Activated CD8-positive, alpha-beta memory T cell treated with anti-CD3 and anti-CD28 coated beads, Interleukin-2, amount 10 ng/mL, durations not matched to agents 7 days and 5 days (primary cell): Measurements from ENCODE around the gene CACNA1C. TPM values are rescaled to one million over a fixed set of nuclear protein-coding genes. Genes with fewer than 3 reads are reported as not detected.
A peak's percentile ranks its signal among the peaks of the same experiment; 100 is the strongest.

Experiments used
- ATAC-seq: fragments of 150-1000 bp; cut with Tn5 transposase; one replicate; pipeline ENCODE4 v1.10.0; 2021; ENCODE audit warnings: moderate library complexity
- CTCF ChIA-PET: fragments of 350-600 bp; sonication (Branson Sonifier 250); formaldehyde crosslinking; loops from one replicate; lab custom pipeline; 2021; ENCODE audit warnings: antibody characterized with exemption; lab: Charles Lee
- DNase-seq: peaks from one replicate; pipeline ENCODE4 v3.0.0-alpha.2; 2020
- H3K27ac Mint-ChIP-seq: one replicate; pipeline ENCODE4 v1.8.0; 2021; ENCODE audit warnings: mild to moderate bottlenecking, mixed read lengths
- H3K27me3 Mint-ChIP-seq: one replicate; pipeline ENCODE4 v1.8.0; 2021; ENCODE audit warnings: mixed read lengths
- H3K36me3 Mint-ChIP-seq: one replicate; pipeline ENCODE4 v1.8.0; 2021; ENCODE audit warnings: mild to moderate bottlenecking, mixed read lengths
- H3K4me1 Mint-ChIP-seq: one replicate; pipeline ENCODE4 v1.8.0; 2021; ENCODE audit warnings: mixed read lengths
- H3K4me3 Mint-ChIP-seq: one replicate; pipeline ENCODE4 v1.8.0; 2021; ENCODE audit warnings: mild to moderate bottlenecking, moderate library complexity, mixed read lengths
- H3K9me3 Mint-ChIP-seq: one replicate; pipeline ENCODE4 v1.8.0; 2022; ENCODE audit warnings: low read depth, mixed read lengths
- total RNA-seq, 2 experiments: library from RNA; stranded (reverse); gene quantifications; one replicate each; pipeline ENCODE4 v1.2.3, GENCODE V29; 2021

Gene CACNA1C
- total RNA-seq, 2 experiments from 2014 or later, result 0.14 to 0.26 TPM

DNA sequence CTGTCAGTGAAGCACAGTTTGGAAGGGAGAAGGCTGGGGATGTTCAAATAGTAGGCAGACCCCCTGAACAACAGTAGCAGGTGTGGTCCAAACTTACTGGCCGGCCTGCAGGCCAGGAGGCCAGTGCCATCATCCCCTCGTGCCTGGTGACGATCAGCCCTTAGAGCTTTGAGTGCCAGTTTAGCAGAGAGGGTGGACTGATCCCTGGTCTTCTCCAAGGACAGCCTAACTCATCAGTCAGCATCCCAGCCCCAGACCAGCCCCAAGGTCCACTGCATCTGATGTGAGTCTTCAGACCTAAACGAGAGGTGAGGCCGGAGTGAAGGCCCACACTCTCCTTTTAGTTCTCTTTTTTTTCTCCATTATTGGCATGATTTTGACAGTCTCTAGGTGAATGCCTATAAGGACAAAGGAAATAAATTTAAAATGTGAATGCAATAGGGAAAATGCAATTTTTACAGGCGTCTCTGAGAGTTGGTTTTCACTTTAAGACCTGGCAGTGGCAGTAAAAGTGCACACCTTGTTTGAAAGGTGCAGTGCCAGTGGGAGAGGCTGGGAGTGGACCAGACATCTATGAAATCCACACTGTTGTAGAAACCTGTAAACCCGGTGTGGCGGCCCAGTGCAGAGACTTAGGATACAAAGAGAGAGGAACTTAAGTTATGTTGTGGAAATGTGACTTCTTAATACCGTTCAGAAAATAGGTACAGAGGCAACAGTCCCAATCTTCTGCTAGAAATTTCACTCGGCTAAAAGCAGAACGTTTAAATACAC, 311.2 kb downstream of the CACNA1C start:
- ATAC-seq, result no peak
- peaks cover 11% of the 10 kb centered on the region for H3K4me1 Mint-ChIP-seq
- CTCF ChIA-PET, result no interaction called here
- no peaks in the 10 kb centered on the region for H3K36me3 Mint-ChIP-seq
- no peak overlapping the region for H3K4me3 Mint-ChIP-seq
- H3K9me3 Mint-ChIP-seq, result no peaks in the 10 kb centered on the region
- DNase-seq, result no peak
- H3K27ac Mint-ChIP-seq, result no peak overlapping the region
- peaks cover 29% of the 10 kb centered on the region for H3K27me3 Mint-ChIP-seq

DNA sequence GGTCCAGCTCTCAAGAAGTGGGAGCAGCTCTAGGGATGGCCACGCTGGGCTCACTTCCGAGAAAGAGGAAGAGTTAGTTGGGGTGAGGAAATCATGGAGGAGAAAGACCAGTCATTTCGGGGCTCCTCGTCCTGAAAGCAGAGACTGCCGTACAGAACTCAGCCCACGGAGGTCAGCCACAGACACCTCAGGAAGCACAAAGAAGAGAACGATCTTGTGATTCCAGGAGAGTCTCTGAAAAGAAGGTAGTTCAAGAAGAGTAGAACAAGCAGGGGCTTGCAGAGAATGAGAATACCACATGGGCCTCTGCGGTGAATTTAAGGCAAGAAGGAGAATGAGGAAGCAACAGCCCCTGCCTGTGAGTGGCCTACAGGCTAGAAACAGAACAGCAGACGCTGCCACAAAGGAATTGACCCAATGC, 311.9 kb downstream of the CACNA1C start:
- ATAC-seq, result no peak
- Mint-ChIP-seq H3K9me3 (no peaks in the 10 kb centered on the region), H3K27ac (no peak overlapping the region), H3K27me3 (peaks cover 26% of the 10 kb centered on the region), H3K36me3 (no peaks in the 10 kb centered on the region), H3K4me1 (peaks cover 9% of the 10 kb centered on the region), H3K4me3 (no peak overlapping the region)
- CTCF ChIA-PET, result no interaction called here
- no peak for DNase-seq

- no peaks in the 10 kb centered on the region for H3K9me3 Mint-ChIP-seq
- H3K36me3 Mint-ChIP-seq, result no peaks in the 10 kb centered on the region
- H3K27ac Mint-ChIP-seq, result no peak overlapping the region
- DNase-seq (no peak), ATAC-seq (no peak)
- no peak overlapping the region for H3K4me3 Mint-ChIP-seq
- peaks cover 9% of the 10 kb centered on the region for H3K4me1 Mint-ChIP-seq
- CTCF ChIA-PET, result no interaction called here
- peaks cover 26% of the 10 kb centered on the region for H3K27me3 Mint-ChIP-seq
Observed at GRCh38 chr12:2366711-2367110, 313.9 kb downstream of the CACNA1C start.

DNA sequence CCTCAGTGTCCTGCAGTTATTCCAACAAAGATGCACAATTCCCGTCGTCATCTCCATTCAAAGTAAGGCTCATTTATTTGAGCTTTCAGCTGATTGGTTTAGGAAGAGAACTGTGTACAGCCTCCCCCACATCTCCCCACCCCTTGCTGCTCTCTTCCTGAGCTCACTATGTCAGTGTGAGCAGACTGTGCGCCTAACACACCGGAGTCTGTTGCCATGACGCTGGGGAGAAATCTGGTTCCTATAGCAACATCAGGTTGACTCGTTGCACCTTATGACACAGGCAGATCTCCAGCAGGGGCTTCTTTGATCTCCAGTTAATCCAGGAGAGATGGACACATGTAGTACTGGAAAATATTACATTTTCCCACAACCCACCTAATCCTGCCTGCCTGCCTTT, 319.4 kb downstream of the CACNA1C start:
- H3K9me3 Mint-ChIP-seq, result no peaks in the 10 kb centered on the region
- CTCF ChIA-PET, result no interaction called here
- no peaks in the 10 kb centered on the region for H3K36me3 Mint-ChIP-seq
- H3K4me3 Mint-ChIP-seq, result no peak overlapping the region
- no peak overlapping the region for H3K27ac Mint-ChIP-seq
- DNase-seq, result no peak
- H3K27me3 Mint-ChIP-seq, result peaks cover 21% of the 10 kb centered on the region
- H3K4me1 Mint-ChIP-seq, result no peaks in the 10 kb centered on the region
- ATAC-seq, result no peak

DNA sequence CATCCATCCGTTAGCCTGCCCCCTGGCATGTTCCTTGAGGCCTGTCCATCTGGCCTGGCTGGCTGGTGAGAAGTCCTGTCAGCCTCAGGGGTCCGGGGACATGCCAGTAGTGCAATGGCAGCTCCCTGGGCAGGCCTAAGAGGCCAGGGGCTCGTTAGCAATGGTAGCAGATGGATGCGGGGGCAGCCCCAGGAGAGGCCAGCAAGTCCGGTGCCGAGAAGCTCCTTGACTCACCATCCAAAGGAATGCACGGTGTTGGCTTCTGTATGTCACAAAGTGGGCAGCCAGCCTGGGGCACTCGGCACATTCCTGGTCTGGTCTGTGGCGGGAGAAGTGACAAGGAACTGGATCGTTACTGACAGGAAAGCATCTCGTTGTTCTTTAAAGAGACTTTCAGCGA, 319.9 kb downstream of the CACNA1C start:
- no peaks in the 10 kb centered on the region for H3K36me3 Mint-ChIP-seq
- DNase-seq, result no peak
- ATAC-seq, result no peak
- H3K27me3 Mint-ChIP-seq, result peaks cover 20% of the 10 kb centered on the region
- peaks cover 3% of the 10 kb centered on the region for H3K4me1 Mint-ChIP-seq
- CTCF ChIA-PET, result no interaction called here
- no peaks in the 10 kb centered on the region for H3K9me3 Mint-ChIP-seq
- no peak overlapping the region for H3K27ac Mint-ChIP-seq
- H3K4me3 Mint-ChIP-seq, result no peak overlapping the region

GRCh38 chr12:2373307-2373706, 320.5 kb downstream of the CACNA1C start:
- Mint-ChIP-seq H3K4me3 (no peak overlapping the region), H3K4me1 (peaks cover 5% of the 10 kb centered on the region), H3K9me3 (no peaks in the 10 kb centered on the region), H3K27ac (no peak overlapping the region), H3K36me3 (no peaks in the 10 kb centered on the region), H3K27me3 (peaks cover 18% of the 10 kb centered on the region)
- CTCF ChIA-PET, result interaction anchor here (0.9 kb wide), 1 partner anchor 13 kb away, joined by 4 read pairs; no protein-coding TSS in a partner anchor
- ATAC-seq (no peak), DNase-seq (no peak)

DNA sequence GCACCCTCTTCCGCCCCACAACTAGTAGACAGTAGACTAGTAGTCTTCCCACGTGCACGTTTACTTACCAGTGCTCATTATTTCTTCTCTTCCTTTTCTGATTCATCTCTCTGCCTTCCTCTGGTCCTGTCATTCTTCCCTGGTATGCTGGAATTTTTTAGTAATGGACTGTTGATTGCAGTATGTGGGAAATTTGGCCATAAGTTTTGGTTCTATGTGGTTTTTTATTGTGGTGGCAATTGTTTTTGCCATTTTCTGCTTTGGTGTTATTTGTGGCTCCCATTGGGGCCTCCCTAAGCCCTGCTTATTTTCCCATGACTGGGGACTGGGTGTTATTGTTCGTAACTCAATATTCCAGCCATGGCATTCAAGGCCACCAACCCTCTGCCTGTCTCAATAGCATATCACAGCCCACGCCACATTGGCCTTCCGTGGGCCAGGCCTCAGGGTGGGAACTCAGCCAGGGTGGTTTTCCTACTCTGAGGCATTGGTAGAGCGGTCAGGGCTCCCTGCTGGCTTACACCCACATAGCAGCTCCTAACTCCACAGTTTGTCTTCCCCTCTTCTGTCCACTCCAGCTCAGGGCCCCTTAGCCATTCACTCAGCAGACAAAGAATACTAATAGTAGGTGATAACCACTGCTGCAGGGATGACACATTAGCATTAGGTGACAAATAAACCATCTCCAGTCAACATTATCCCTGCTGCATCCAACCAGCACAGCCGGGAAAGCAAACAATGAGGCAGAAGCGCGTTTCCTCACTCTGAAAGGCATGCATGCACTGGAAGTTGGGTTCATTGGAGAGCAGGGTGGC, 321.5 kb downstream of the CACNA1C start:
- Mint-ChIP-seq H3K9me3 (no peaks in the 10 kb centered on the region), H3K27ac (no peak overlapping the region), H3K4me3 (no peak overlapping the region), H3K4me1 (peaks cover 15% of the 10 kb centered on the region), H3K27me3 (peaks cover 12% of the 10 kb centered on the region), H3K36me3 (no peaks in the 10 kb centered on the region)
- ATAC-seq (no peak), DNase-seq (no peak)
- CTCF ChIA-PET, result interaction anchor here (0.9 kb wide), 1 partner anchor 12 kb away, joined by 4 read pairs; no protein-coding TSS in a partner anchor

DNA sequence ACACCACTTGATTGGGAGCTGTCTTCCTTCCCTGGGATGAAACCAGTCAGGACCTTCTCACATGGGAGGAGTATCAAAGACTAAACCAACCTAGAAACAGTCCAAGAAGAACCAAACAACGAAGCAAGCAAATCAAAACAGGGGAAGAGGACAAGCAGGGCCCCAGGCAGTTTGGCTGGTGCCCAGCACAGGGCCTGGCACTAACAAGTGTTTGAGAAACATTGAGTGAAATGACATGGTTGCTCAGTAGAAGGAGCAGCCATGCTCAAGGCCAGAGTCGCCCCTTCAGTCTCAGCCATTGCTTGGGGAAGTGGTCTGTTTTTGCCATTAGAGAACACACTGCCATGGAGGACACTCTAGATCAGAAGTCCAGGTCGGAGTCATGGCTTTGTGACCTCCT, 323.1 kb downstream of the CACNA1C start:
- H3K4me1 Mint-ChIP-seq, result peaks cover 20% of the 10 kb centered on the region
- no peaks in the 10 kb centered on the region for H3K9me3 Mint-ChIP-seq
- no peak overlapping the region for H3K27ac Mint-ChIP-seq
- H3K4me3 Mint-ChIP-seq, result no peak overlapping the region
- H3K36me3 Mint-ChIP-seq, result no peaks in the 10 kb centered on the region
- peaks cover 5% of the 10 kb centered on the region for H3K27me3 Mint-ChIP-seq
- DNase-seq (no peak), ATAC-seq (no peak)
- CTCF ChIA-PET, result no interaction called here

DNA sequence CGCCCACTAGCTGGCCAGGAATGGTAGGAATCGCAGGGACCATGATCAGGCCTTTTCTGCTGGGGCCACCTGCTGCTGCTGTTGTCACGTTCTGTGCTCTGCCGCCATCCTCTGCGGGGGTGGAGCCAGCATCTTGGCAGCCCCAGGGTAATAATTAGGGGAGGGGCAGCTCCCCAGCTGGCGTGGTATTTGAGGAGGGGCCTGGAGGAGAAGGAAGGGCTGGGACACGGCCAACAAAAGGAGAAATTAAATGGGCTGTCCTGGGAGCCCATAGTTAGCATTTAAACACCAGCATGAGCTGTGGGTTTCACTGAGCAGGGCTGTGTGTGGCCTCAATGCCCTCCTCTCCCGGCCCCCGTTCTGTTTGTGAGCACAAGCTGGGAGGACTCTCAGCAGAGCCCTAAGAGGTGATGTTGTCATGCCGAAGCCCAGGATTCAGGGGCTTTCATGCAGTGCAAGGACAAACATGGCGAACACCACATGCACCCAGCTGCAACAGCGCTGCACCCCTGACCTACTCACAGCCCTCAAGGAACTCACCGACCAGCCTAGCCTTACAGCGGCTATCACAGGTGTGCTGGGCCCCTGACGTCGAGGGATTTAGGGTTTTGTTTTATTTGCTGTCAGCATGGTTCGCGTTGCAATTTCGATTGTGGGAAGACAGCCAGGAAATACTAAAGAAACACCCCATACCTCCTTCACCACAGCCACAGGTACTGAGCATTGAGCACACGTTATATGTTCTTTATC, 324.3 kb downstream of the CACNA1C start:
- no peaks in the 10 kb centered on the region for H3K36me3 Mint-ChIP-seq
- ATAC-seq (no peak), DNase-seq (no peak)
- peaks cover 3% of the 10 kb centered on the region for H3K27me3 Mint-ChIP-seq
- CTCF ChIA-PET, result no interaction called here
- no peak overlapping the region for H3K4me3 Mint-ChIP-seq
- no peaks in the 10 kb centered on the region for H3K9me3 Mint-ChIP-seq
- no peak overlapping the region for H3K27ac Mint-ChIP-seq
- H3K4me1 Mint-ChIP-seq, result peaks cover 20% of the 10 kb centered on the region

DNA sequence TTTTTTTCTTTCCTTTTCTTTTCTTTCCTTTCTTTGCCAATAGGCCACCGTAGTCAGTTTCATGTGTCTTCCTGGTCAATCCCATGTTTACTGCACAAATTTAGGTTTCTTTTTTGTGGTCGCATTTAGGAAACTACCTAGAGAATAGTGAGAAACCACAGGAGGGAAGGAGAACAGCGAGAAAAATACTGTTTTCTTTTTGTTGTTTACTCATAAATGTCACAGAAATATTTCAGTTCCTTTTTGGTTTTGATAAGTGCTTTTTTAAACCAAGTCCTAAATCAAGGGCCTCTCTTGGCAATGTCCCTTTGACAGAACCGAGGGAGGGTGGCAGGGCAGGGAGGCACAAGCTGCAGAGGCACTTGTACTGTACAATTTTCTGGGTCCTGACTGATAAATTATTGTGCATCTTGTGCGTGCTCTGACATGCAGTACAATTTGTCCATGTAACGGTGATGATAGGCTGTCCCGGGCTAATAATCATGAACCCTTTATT, 326.1 kb downstream of the CACNA1C start:
- Mint-ChIP-seq H3K27ac (peak overlapping the region; percentile 6), H3K4me1 (peaks cover 20% of the 10 kb centered on the region), H3K27me3 (peaks cover 7% of the 10 kb centered on the region), H3K36me3 (no peaks in the 10 kb centered on the region), H3K9me3 (no peaks in the 10 kb centered on the region), H3K4me3 (no peak overlapping the region)
- CTCF ChIA-PET, result interaction anchor here (1.4 kb wide), 1 partner anchor 16 kb away, joined by 3 read pairs; no protein-coding TSS in a partner anchor
- ATAC-seq (no peak), DNase-seq (no peak)

DNA sequence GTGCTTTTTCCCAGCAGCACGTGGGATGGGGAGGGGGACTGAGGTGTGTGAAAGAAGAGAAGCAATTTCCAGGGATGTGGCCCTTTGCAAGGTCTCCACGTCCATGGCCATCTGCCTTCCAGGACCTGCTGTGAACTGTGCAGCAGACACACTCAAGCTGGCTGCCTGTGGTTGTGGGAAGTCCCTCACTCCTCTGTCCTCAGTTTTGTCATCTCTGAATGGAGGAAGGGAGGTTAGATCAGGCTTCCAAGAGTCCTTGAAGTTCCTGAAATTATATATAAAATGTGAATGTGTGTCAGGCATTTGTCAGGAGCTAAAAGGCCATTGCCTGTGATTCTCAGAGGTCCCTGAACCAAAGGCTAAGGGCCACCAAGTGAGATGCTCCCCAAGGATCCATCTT, 328.2 kb downstream of the CACNA1C start:
- CTCF ChIA-PET, result no interaction called here

GRCh38 chr12:2382370-2383155, 329.8 kb downstream of the CACNA1C start:
- Mint-ChIP-seq H3K36me3 (no peaks in the 10 kb centered on the region), H3K4me1 (peaks cover 19% of the 10 kb centered on the region), H3K27ac (no peak overlapping the region), H3K27me3 (peaks cover 18% of the 10 kb centered on the region), H3K4me3 (no peak overlapping the region), H3K9me3 (no peaks in the 10 kb centered on the region)
- DNase-seq (no peak), ATAC-seq (no peak)
- CTCF ChIA-PET, result interaction anchor here (0.9 to 1.8 kb wide), 2 partner anchors 12 to 201 kb away, joined by 3 to 4 read pairs; no protein-coding TSS in a partner anchor

More for the DNA sequence above, 328.2 kb downstream of the CACNA1C start:
- H3K4me1 Mint-ChIP-seq, result peaks cover 20% of the 10 kb centered on the region
- no peaks in the 10 kb centered on the region for H3K9me3 Mint-ChIP-seq
- no peak overlapping the region for H3K27ac Mint-ChIP-seq
- peaks cover 18% of the 10 kb centered on the region for H3K27me3 Mint-ChIP-seq
- DNase-seq, result no peak
- no peak overlapping the region for H3K4me3 Mint-ChIP-seq
- ATAC-seq, result no peak
- no peaks in the 10 kb centered on the region for H3K36me3 Mint-ChIP-seq
